ENCODE results near the gene ARHGAP28. TPM values are rescaled to one million over a fixed set of nuclear protein-coding genes. Genes with fewer than 3 reads are reported as not detected.
A peak's percentile ranks its signal among the peaks of the same experiment; 100 is the strongest.

ARHGAP28 gene
- total and polyA plus RNA-seq, 2 experiments from 2014 or later, result 13.6 to 23.7 TPM

DNA sequence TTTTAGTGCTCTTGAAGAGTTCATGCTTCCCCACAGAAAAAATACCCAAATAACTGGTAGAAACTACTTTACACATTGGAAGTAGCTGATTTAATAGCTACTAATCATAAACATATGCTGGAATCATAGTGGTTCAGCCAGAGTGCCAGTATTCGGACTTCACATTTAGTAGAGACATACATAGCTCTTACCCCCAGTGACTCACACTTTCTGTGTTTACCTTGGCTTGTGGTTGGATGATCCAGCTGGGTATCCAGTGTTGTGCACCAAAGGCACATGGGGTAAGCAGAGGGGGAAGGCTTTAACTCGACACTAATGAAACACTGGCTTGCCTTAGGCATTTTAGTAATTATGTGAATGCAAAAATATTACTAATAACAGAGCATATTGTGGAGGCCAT, 18.1 kb downstream of the ARHGAP28 start:
- Histone ChIP-seq H3K36me3 (no peaks in the 10 kb centered on the region), H3K4me3 (no peak overlapping the region), H3K27ac (peak overlapping the region; percentile 90), H3K27me3 (no peaks in the 10 kb centered on the region), H3K4me1 (ENCODE audit: low read depth) (peaks cover 50% of the 10 kb centered on the region), H3K9me3 (ENCODE audit: low read depth) (no peaks in the 10 kb centered on the region)
- DNase-seq (ENCODE audit: low read depth in 1 of 2, low spot score in 1 of 2), result peak in 1 of 2 donors; percentile 85
- no peak for TF ChIP-seq CTCF (IDR thresholded peaks at IDR 0.05; ENCODE audit: low read depth, low read length)

- Histone ChIP-seq H3K9me3 (ENCODE audit: low read depth) (no peaks in the 10 kb centered on the region), H3K4me1 (ENCODE audit: low read depth) (peaks cover 46% of the 10 kb centered on the region)
Measured at GRCh38 chr18:6748241-6748640, 18.7 kb downstream of the ARHGAP28 start.

GRCh38 chr18:6750411-6750810, 20.9 kb downstream of the ARHGAP28 start:
- H3K27me3 ChIP-seq, result no peaks in the 10 kb centered on the region
- TF ChIP-seq CTCF (IDR thresholded peaks at IDR 0.05; ENCODE audit: low read depth, low read length), result no peak
- H3K36me3 ChIP-seq, result no peaks in the 10 kb centered on the region
- peaks cover 32% of the 10 kb centered on the region for H3K4me1 ChIP-seq (ENCODE audit: low read depth)
- DNase-seq (ENCODE audit: low read depth in 1 of 2, low spot score in 1 of 2), result no peak
- no peak overlapping the region for H3K27ac ChIP-seq
- no peaks in the 10 kb centered on the region for H3K9me3 ChIP-seq (ENCODE audit: low read depth)
- H3K4me3 ChIP-seq, result no peak overlapping the region

More at GRCh38 chr18:6748241-6748640, 18.7 kb downstream of the ARHGAP28 start:
- H3K4me3 ChIP-seq, result no peak overlapping the region
- TF ChIP-seq CTCF (IDR thresholded peaks at IDR 0.05; ENCODE audit: low read depth, low read length), result no peak
- H3K36me3 ChIP-seq, result no peaks in the 10 kb centered on the region
- H3K27me3 ChIP-seq, result no peaks in the 10 kb centered on the region
- DNase-seq (ENCODE audit: low read depth in 1 of 2, low spot score in 1 of 2), result peak in 1 of 2 donors; percentile 32
- peak overlapping the region; percentile 90 for H3K27ac ChIP-seq

GRCh38 chr18:6751222-6751621, 21.7 kb downstream of the ARHGAP28 start:
- DNase-seq (ENCODE audit: low read depth in 1 of 2, low spot score in 1 of 2), result peak in 1 of 2 donors; percentile 24
- H3K27me3 ChIP-seq, result no peaks in the 10 kb centered on the region
- no peaks in the 10 kb centered on the region for H3K9me3 ChIP-seq (ENCODE audit: low read depth)
- no peak overlapping the region for H3K4me3 ChIP-seq
- H3K36me3 ChIP-seq, result no peaks in the 10 kb centered on the region
- peaks cover 32% of the 10 kb centered on the region for H3K4me1 ChIP-seq (ENCODE audit: low read depth)
- TF ChIP-seq CTCF (IDR thresholded peaks at IDR 0.05; ENCODE audit: low read depth, low read length), result no peak
- no peak overlapping the region for H3K27ac ChIP-seq

DNA sequence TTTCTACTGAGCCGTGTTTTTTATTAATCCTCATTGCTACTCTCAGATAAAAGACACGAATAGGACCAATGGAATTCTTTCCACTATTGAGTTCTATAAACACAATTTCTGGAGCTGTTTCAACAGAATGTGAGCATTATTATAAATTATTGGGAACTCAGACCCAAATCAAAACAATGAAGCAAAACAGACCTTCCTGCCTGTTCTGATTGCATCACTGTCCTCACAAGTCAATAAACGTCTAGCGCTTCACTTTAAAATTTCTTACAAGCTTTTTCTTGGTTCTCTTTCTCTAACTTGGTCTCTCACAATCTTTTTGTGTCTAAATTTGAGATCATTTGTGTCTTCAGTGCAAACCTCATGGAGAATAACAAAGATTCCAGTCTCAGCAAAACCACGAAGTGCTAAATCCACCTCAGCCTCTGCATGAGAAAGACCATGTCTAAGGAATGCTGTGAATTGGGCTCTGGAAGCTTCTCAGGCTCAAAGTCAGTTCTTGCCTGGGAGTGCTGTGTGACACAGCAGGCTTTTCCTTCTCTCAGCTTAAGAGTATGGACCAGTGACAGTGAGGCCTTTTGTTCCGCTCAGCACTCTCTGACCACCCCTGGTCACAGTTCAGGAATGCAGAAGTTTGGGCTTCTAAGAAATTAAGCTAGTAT, 22.8 kb downstream of the ARHGAP28 start:
- Histone ChIP-seq H3K4me3 (no peak overlapping the region), H3K27ac (peak overlapping the region; percentile 64), H3K4me1 (ENCODE audit: low read depth) (peaks cover 31% of the 10 kb centered on the region), H3K36me3 (no peaks in the 10 kb centered on the region), H3K9me3 (ENCODE audit: low read depth) (no peaks in the 10 kb centered on the region), H3K27me3 (no peaks in the 10 kb centered on the region)
- no peak for TF ChIP-seq CTCF (IDR thresholded peaks at IDR 0.05; ENCODE audit: low read depth, low read length)
- peak; percentile 37 to 42 for DNase-seq (ENCODE audit: low read depth in 1 of 2, low spot score in 1 of 2)

Data from cardiac muscle cell (in vitro differentiated cells and primary cell).